GM12873 (cell line): ENCODE results near the gene ATG16L1.
A peak's percentile ranks its signal among the peaks of the same experiment; 100 is the strongest.

Source experiments
- CTCF ChIP-seq: IDR thresholded peaks from 2 replicates; pipeline ENCODE4 v1.5.1; 2012; ENCODE audit warnings: low read depth, mild to moderate bottlenecking, moderate library complexity, low read length, control low read depth; ENCODE audit not compliant: insufficient read depth; ENCODE audit errors: missing control alignments

ATG16L1 gene

GRCh38 chr2:233251306-233252116, at the start of gene ATG16L1:
ATG16L1 (plus strand) TSS chr2:233251673; CDS start chr2:233251828, 155 bp downstream.
- TF ChIP-seq CTCF, result peak; percentile 93

GRCh38 chr2:233202531-233202944, 48.9 kb upstream of the ATG16L1 start:
- no peak for TF ChIP-seq CTCF

GRCh38 chr2:233203060-233203459, 48.4 kb upstream of the ATG16L1 start:
- no peak for TF ChIP-seq CTCF

- TF ChIP-seq CTCF, result no peak
These were observed 47.1 kb upstream of the ATG16L1 start for GRCh38 chr2:233204286-233204936.

- TF ChIP-seq CTCF, result no peak
These were observed 42.9 kb upstream of the ATG16L1 start for GRCh38 chr2:233208382-233209116.

GRCh38 chr2:233209117-233209532, 42.3 kb upstream of the ATG16L1 start:
- TF ChIP-seq CTCF, result no peak
